Hepatocyte (in vitro differentiated cells): ENCODE measurements around the gene DCDC2.

Experiments used
- CTCF ChIP-seq: fragments of 200-600 bp; sonication (generic); IDR thresholded peaks from 2 replicates; pipeline ENCODE4 v1.5.1; 2016; ENCODE audit warnings: antibody characterized with exemption, mild to moderate bottlenecking; ENCODE audit not compliant: poor library complexity
- EZH2 ChIP-seq: fragments of 200-600 bp; sonication (generic); IDR thresholded peaks from 2 replicates; pipeline ENCODE4 v1.6.1; 2016; ENCODE audit warnings: antibody characterized with exemption, mild to moderate bottlenecking, borderline replicate concordance
- EZH2phosphoT487 ChIP-seq: fragments of 200-600 bp; sonication (generic); IDR thresholded peaks from one replicate; pipeline ENCODE4 v1.6.1; 2018; ENCODE audit warnings: antibody characterized with exemption, mild to moderate bottlenecking, low read depth, moderate library complexity; ENCODE audit not compliant: unreplicated experiment, severe bottlenecking

- TF ChIP-seq CTCF (no peak), EZH2phosphoT487 (no peak), EZH2 (no peak)
These were observed 212.1 kb downstream of the DCDC2 start for GRCh38 chr6:24145690-24146131.
